Large intestine (tissue), 3 donors: ENCODE data around the gene CCBE1. TPM values are rescaled to one million over a fixed set of nuclear protein-coding genes. Genes with fewer than 3 reads are reported as not detected.

ENCODE experiments used
- DNase-seq, 2 donors: peaks; one replicate each; pipeline versions ENCODE4 v3.0.0 to v3.0.0-alpha.2; 2013
- H3K27ac ChIP-seq: one replicate; pipeline ENCODE4 v1.5.1; 2013; ENCODE audit warnings: low read length
- H3K27me3 ChIP-seq: 2 replicates; pipeline ENCODE4 v1.6.1; 2013; ENCODE audit warnings: low read length; ENCODE audit not compliant: control insufficient read depth, insufficient read depth
- H3K36me3 ChIP-seq: 2 replicates; pipeline ENCODE4 v1.6.1; 2013; ENCODE audit warnings: low read length; ENCODE audit not compliant: control insufficient read depth, insufficient read depth
- H3K4me1 ChIP-seq: one replicate; pipeline ENCODE4 v1.6.1; 2013; ENCODE audit warnings: low read length; ENCODE audit not compliant: control insufficient read depth, insufficient read depth
- H3K4me3 ChIP-seq: one replicate; pipeline ENCODE4 v1.5.1; 2013; ENCODE audit warnings: low read length
- H3K9me3 ChIP-seq: one replicate; pipeline ENCODE4 v1.6.1; 2013; ENCODE audit warnings: mild to moderate bottlenecking, low read depth, low read length, moderate library complexity; ENCODE audit not compliant: control insufficient read depth
- WGBS: methylation state at CpG from one replicate; pipeline ENCODE4 v1.1.5; 2013; ENCODE audit warnings: low lambda C conversion rate; ENCODE audit not compliant: insufficient coverage; 5-methylcytosine and 5-hydroxymethylcytosine counted together
- polyA plus RNA-seq: library from polyadenylated mRNA; unstranded; fragments of 120-200 nt; gene quantifications from one replicate; pipeline ENCODE4 v1.2.1, GENCODE V29; 2013

The CCBE1 gene
- polyA plus RNA-seq, 1 donor = 2.5 TPM

DNA sequence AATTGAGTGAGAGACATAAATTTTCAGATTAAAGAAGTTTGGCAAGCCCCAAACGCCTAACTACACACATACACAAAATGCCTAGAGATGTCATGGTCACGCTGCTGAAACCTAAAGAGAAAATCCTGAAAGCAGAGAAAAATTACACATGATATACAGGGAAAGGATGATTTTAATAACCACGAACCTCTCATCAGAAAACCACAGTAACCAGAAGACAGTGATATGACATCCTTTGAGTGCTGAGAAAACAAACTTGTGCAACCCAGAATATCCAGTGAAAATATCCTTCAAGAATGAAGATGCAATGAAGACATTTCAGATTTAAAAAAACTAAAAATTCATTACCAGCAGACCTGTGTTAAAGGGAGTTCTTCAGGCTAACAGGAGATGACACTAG is 215.8 kb downstream of the CCBE1 start:
- Histone ChIP-seq H3K36me3 (no peaks in the 10 kb centered on the region), H3K27ac (no peak overlapping the region), H3K4me1 (no peaks in the 10 kb centered on the region), H3K4me3 (no peak overlapping the region), H3K9me3 (no peaks in the 10 kb centered on the region), H3K27me3 (no peaks in the 10 kb centered on the region)
- WGBS = 100% methylated on average over 2 of the region's 3 CpGs
- no peak for DNase-seq

DNA sequence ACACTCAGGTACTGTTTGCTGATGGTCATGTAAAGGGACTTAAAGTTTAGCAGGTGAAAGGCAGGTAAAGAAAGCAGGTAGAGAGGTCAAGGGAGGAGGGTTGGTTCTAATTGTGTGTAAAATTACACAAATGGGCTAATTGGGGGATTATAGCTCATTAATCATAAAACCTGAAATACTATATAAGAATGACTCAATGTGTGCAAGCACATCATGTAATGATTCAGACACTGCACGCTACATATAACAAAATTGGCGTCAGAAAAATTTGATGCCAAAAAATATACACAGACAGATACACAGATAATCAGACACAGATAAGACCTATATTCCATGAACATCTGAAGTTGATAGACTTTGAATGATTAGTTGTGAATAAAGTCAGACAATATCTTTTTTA is 217.4 kb downstream of the CCBE1 start:
- Histone ChIP-seq H3K27ac (no peak overlapping the region), H3K36me3 (no peaks in the 10 kb centered on the region), H3K4me1 (no peaks in the 10 kb centered on the region), H3K9me3 (no peaks in the 10 kb centered on the region), H3K4me3 (no peak overlapping the region), H3K27me3 (peaks cover 2% of the 10 kb centered on the region)
- no CpG with 5 or more reads among the region's 2 CpGs for WGBS
- no peak for DNase-seq

DNA sequence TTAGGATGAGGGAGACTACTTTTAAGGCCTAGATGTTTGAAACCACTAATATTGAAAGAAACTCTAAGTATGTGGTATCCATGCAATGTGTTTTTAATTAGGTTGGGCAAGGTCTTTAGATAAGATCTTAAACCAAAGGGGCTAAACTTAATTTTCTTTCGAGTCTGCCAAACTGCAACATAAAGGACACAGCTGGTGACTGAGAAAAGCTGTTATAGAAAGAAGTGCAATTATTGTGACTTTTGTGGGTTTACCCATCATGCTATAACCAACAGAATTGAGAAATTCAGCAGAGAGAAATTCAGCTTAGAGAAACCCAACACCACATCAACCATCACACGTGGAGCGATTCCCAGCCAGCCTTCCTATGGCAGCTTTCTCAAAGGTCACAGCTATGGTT is 218.6 kb downstream of the CCBE1 start:
- H3K27me3 ChIP-seq = peaks cover 3% of the 10 kb centered on the region
- no peak overlapping the region for H3K27ac ChIP-seq
- DNase-seq = no peak
- no CpG with 5 or more reads among the region's 3 CpGs for WGBS
- H3K36me3 ChIP-seq = no peaks in the 10 kb centered on the region
- H3K4me1 ChIP-seq = no peaks in the 10 kb centered on the region
- no peaks in the 10 kb centered on the region for H3K9me3 ChIP-seq
- H3K4me3 ChIP-seq = no peak overlapping the region

DNA sequence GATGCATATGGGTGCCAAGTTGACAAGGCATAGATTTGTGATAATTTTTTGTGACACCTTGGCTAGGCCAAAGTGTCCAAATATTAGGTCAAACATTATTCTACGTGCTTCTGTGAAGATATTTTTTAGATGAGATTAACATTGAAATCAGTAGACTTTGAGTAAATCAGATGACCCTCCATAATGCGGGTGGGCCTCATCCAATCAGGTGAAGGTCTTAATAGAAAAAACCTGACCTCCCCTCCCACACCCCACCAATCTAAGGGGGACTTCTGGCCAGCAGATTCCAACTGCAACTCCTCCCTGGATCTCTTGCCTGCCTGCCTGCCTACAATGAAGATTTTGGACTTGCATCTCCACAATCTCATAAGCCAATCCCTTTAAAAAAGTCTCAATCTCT is 219.4 kb downstream of the CCBE1 start:
- no peaks in the 10 kb centered on the region for H3K9me3 ChIP-seq
- WGBS = no CpG with 5 or more reads among the region's 2 CpGs
- H3K4me1 ChIP-seq = no peaks in the 10 kb centered on the region
- H3K36me3 ChIP-seq = no peaks in the 10 kb centered on the region
- H3K27me3 ChIP-seq = peaks cover 3% of the 10 kb centered on the region
- no peak for DNase-seq
- H3K4me3 ChIP-seq = no peak overlapping the region
- H3K27ac ChIP-seq = no peak overlapping the region

DNA sequence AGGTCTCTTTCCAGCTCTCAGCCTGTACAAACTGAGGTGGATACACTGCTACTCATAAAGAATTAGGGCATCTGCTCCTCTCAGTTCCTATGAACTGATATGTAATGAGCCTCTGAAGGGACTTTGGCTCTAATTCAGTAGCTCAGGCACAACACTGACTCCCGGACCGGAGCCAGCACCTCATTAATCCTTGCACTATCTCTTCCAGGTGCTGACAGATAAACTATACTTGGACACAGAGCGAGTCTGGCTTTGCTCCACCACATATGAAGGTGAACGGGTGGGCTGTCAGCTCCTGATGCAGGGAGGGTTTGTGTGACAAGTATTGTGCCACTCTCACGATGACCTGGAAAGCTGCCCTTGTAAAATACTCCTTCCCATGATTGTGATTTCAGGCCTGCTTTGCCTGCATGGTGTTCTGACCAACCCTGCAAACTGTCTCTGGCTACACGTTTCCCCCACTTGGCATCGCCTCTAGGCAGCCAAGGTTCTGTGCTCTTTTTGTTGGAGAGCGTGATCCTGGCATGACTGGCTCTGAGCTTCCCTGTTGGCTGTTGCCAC is 226.6 kb downstream of the CCBE1 start:
- DNase-seq = no peak
- no peaks in the 10 kb centered on the region for H3K4me1 ChIP-seq
- no peak overlapping the region for H3K27ac ChIP-seq
- H3K9me3 ChIP-seq = no peaks in the 10 kb centered on the region
- H3K36me3 ChIP-seq = no peaks in the 10 kb centered on the region
- H3K4me3 ChIP-seq = no peak overlapping the region
- no CpG with 5 or more reads among the region's 8 CpGs for WGBS
- H3K27me3 ChIP-seq = peaks cover 3% of the 10 kb centered on the region

GRCh38 chr18:59469463-59470180 is 227.6 kb downstream of the CCBE1 start:
- no peaks in the 10 kb centered on the region for H3K36me3 ChIP-seq
- H3K4me3 ChIP-seq = no peak overlapping the region
- no peaks in the 10 kb centered on the region for H3K9me3 ChIP-seq
- no peaks in the 10 kb centered on the region for H3K27me3 ChIP-seq
- H3K27ac ChIP-seq = no peak overlapping the region
- no peaks in the 10 kb centered on the region for H3K4me1 ChIP-seq
- DNase-seq = no peak
- no CpG with 5 or more reads among the region's 15 CpGs for WGBS

GRCh38 chr18:59468821-59469220 is 228.4 kb downstream of the CCBE1 start:
- WGBS = no CpG with 5 or more reads among the region's 4 CpGs
- Histone ChIP-seq H3K4me1 (no peaks in the 10 kb centered on the region), H3K27me3 (no peaks in the 10 kb centered on the region), H3K36me3 (no peaks in the 10 kb centered on the region), H3K27ac (no peak overlapping the region), H3K4me3 (no peak overlapping the region), H3K9me3 (no peaks in the 10 kb centered on the region)
- no peak for DNase-seq

DNA sequence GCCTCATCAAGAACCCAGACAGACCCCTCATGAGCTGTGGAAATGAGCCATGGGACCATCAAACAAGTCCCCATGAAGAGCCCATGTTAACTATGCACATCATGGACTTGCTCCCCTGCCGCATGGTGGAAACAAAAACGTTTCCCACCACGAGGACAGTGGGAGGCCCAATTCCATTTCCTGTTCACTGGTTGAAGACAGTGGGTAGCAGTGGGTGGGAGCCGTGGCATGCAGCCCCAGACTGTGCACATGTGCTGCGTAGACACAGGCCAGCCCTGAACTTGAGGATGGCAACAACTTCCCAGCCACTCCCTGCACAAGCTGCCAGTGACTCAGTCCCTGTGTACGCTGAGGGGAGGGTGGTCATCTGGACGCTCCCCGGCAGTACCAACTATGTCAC is 229.7 kb downstream of the CCBE1 start:
- no peaks in the 10 kb centered on the region for H3K9me3 ChIP-seq
- no peak overlapping the region for H3K4me3 ChIP-seq
- H3K27ac ChIP-seq = no peak overlapping the region
- H3K4me1 ChIP-seq = no peaks in the 10 kb centered on the region
- no peaks in the 10 kb centered on the region for H3K27me3 ChIP-seq
- no peaks in the 10 kb centered on the region for H3K36me3 ChIP-seq
- WGBS = 80% methylated on average over 1 of the region's 8 CpGs
- no peak for DNase-seq

GRCh38 chr18:59466980-59467379 is 230.2 kb downstream of the CCBE1 start:
- no CpG with 5 or more reads among the region's 3 CpGs for WGBS
- Histone ChIP-seq H3K9me3 (no peaks in the 10 kb centered on the region), H3K4me1 (no peaks in the 10 kb centered on the region), H3K36me3 (no peaks in the 10 kb centered on the region), H3K4me3 (no peak overlapping the region), H3K27me3 (no peaks in the 10 kb centered on the region), H3K27ac (no peak overlapping the region)
- DNase-seq = no peak

- H3K36me3 ChIP-seq = no peaks in the 10 kb centered on the region
- no peaks in the 10 kb centered on the region for H3K4me1 ChIP-seq
- no CpG with 5 or more reads among the region's 5 CpGs for WGBS
- H3K9me3 ChIP-seq = no peaks in the 10 kb centered on the region
- H3K27ac ChIP-seq = no peak overlapping the region
- DNase-seq = no peak
- no peaks in the 10 kb centered on the region for H3K27me3 ChIP-seq
- no peak overlapping the region for H3K4me3 ChIP-seq
Measured at GRCh38 chr18:59464486-59464885, 232.7 kb downstream of the CCBE1 start.

DNA sequence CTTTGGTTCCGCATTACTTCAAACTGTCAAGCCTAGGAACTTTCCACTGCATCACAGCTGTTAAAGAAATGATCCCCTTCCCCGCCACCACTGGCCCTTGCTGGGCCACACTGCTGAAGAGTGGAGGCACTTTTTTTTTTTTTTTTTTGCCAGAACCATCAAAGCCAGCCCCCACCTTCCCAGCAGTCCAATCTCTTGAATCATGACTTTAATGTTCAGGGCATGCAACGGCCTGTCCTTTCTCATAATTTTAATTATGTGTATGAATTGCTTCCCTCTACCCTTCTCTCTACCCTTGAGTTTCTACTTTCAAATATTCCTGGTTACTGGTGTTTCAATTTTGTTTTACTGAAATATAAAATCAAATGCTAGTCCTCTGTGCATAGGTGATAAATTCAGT is 236.1 kb downstream of the CCBE1 start:
- no peaks in the 10 kb centered on the region for H3K4me1 ChIP-seq
- H3K27ac ChIP-seq = no peak overlapping the region
- WGBS = 65% methylated on average over 2 of the region's 3 CpGs
- peaks cover 5% of the 10 kb centered on the region for H3K27me3 ChIP-seq
- no peak for DNase-seq
- H3K9me3 ChIP-seq = no peaks in the 10 kb centered on the region
- no peak overlapping the region for H3K4me3 ChIP-seq
- no peaks in the 10 kb centered on the region for H3K36me3 ChIP-seq
